Mucosa of stomach (tissue), 1 donor: ENCODE measurements around the gene CFAP77.

ENCODE experiments used
- H3K27me3 ChIP-seq: one replicate; pipeline ENCODE4 v1.7.0; 2013; ENCODE audit warnings: mild to moderate bottlenecking, low read length; ENCODE audit not compliant: control insufficient read depth, insufficient read depth
- H3K36me3 ChIP-seq: one replicate; pipeline ENCODE4 v1.7.0; 2013; ENCODE audit warnings: low read length; ENCODE audit not compliant: control insufficient read depth, insufficient read depth
- H3K4me1 ChIP-seq: one replicate; pipeline ENCODE4 v1.7.0; 2013; ENCODE audit warnings: mild to moderate bottlenecking, low read length; ENCODE audit not compliant: control insufficient read depth, insufficient read depth
- H3K4me3 ChIP-seq: one replicate; pipeline ENCODE4 v1.7.0; 2013; ENCODE audit warnings: low read length
- H3K9ac ChIP-seq: one replicate; pipeline ENCODE4 v1.7.0; 2013; ENCODE audit warnings: mild to moderate bottlenecking, low read length, moderate library complexity
- H3K9me3 ChIP-seq: one replicate; pipeline ENCODE4 v1.7.0; 2013; ENCODE audit warnings: mild to moderate bottlenecking, low read length, moderate library complexity; ENCODE audit not compliant: control insufficient read depth
- donor health status: Pancreatic carcinoma.

Gene CFAP77

DNA sequence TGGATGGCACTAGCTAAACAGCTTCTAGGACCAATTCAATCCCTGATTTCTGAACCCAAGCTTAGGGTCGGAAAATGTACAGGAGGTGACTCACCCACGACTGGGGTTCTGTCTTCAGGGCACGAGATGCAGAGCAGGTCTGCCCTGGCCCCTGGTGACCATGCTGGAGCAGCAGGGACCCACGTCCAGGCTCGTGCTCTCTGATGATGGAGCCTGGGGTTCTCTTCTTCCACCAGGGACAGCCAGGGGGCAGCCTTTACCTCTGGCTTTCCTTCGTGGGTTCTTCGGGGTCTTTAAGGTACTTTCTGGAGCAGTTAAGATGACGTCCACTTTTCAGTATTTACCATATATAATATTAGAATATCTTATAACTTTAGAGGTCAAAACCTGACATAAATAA is 2.1 kb downstream of the CFAP77 start:
- Histone ChIP-seq H3K27me3 (peaks cover 55% of the 10 kb centered on the region), H3K9ac (no peak overlapping the region), H3K9me3 (no peaks in the 10 kb centered on the region), H3K36me3 (no peaks in the 10 kb centered on the region), H3K4me3 (no peak overlapping the region), H3K4me1 (peaks cover 14% of the 10 kb centered on the region)

DNA sequence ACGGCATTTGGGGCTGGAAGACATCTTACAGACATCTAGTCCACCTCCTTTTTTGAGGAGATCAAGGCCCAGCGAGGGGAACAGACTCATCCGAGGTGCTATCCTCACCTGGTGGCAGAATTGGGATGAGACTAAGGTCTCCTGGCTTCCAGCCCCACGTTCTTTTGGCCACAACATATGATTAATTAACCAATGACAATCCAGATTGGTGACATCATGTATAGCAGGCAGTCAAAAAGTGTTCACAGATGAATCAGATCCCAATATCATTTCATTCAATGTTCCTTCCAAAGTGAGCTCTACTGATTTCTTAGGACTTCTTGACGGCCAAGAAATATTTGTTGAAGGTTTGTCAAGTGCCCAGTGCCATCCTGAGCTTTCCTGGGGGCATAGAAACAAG is 3.9 kb downstream of the CFAP77 start:
- peaks cover 64% of the 10 kb centered on the region for H3K27me3 ChIP-seq
- H3K9ac ChIP-seq: no peak overlapping the region
- no peaks in the 10 kb centered on the region for H3K36me3 ChIP-seq
- no peak overlapping the region for H3K4me3 ChIP-seq
- peaks cover 13% of the 10 kb centered on the region for H3K4me1 ChIP-seq
- no peaks in the 10 kb centered on the region for H3K9me3 ChIP-seq

DNA sequence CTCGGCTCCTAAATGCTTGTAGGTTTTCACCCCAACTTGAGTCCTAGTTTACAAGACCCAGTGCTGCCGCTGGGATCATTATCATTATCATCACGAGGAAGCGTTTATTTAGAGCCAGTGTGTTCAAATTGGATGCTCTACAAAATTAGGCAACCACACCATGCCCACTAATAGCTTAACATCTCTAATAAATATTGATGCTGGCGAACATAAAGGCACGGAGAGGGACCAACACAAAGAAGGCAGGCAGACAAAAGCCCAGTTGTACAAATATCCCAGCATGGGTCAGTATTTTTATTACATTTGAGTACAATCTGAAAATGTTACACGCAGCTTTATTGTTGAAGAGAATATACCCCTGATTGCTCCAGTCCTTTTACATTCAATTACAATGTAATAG is 4.7 kb downstream of the CFAP77 start:
- Histone ChIP-seq H3K4me1 (peaks cover 13% of the 10 kb centered on the region), H3K9ac (no peak overlapping the region), H3K9me3 (no peaks in the 10 kb centered on the region), H3K36me3 (no peaks in the 10 kb centered on the region), H3K4me3 (no peak overlapping the region), H3K27me3 (peaks cover 64% of the 10 kb centered on the region)

DNA sequence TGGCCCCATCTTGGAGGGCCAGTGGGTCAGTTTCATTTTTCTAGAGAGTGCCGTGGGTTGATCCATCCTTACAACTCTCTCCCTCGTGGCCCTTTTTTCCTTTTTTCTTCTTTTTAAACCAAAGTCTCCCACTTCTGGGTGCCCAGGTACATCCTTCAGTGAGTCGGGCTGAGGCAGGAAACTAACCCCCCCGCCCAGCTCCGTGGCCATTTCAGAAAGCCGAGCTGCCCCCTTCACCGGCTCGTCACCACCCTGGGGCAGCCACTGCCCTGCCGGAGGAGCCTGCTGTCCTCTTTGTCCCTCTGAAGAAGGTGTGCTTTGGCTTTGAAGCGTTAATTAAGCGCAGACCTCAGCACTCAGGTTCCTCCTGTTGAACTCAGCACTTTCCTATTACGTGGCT is 5.2 kb downstream of the CFAP77 start:
- Histone ChIP-seq H3K4me1 (peaks cover 12% of the 10 kb centered on the region), H3K9ac (no peak overlapping the region), H3K9me3 (no peaks in the 10 kb centered on the region), H3K27me3 (peaks cover 59% of the 10 kb centered on the region), H3K36me3 (no peaks in the 10 kb centered on the region), H3K4me3 (no peak overlapping the region)

DNA sequence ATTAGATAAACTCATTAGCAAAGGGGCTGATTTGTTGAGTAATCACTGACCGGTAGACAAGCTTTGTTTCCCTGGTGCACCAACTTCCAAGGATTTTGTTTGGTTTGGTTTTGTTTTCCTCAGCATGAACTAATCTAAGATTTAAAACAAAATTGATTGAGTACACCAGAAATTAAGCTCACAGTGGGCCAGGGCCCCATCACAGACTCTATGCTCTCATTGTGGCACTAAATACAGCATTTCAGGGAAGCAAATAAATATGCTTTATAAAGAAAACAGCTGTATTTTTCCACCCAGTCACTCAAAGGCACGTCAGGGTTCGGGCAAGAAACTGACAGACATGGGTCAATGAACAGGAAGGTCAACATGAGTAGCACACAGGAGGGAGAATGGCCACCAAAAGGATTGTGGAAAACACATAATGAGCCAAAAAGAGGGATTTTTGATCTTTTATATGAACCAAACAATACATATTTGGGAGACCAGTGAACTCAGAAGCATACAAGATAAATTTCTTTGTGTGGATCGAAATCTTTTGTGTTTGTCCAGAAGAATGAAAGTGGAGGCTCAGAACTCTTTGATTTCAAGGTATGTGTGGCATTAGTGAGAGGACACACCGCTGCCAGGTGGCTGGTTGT is 8.8 kb downstream of the CFAP77 start:
- Histone ChIP-seq H3K36me3 (no peaks in the 10 kb centered on the region), H3K9ac (no peak overlapping the region), H3K4me3 (no peak overlapping the region), H3K9me3 (no peaks in the 10 kb centered on the region), H3K27me3 (peaks cover 48% of the 10 kb centered on the region), H3K4me1 (no peaks in the 10 kb centered on the region)

DNA sequence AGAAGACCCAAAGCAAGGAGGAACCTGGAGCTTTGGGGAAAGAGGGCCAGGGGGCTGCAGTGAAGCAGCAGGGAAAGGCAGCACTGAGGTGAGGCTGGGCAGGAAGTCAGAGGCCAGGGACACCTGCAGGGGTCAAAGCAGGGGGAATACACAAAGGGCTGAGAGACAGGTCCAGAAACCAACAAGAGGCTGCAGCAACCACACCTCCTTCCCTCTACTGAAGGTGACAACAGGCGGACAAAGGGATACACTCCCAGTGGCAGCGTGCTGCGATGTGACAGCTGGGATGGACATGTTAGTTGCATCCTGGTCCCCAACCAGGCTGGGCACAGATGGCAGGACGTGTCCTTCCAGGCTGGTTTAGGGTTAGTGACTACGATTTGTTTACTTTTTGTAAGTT is 12.6 kb downstream of the CFAP77 start:
- H3K4me3 ChIP-seq: no peak overlapping the region
- no peaks in the 10 kb centered on the region for H3K36me3 ChIP-seq
- no peaks in the 10 kb centered on the region for H3K9me3 ChIP-seq
- H3K27me3 ChIP-seq: peaks cover 49% of the 10 kb centered on the region
- H3K4me1 ChIP-seq: no peaks in the 10 kb centered on the region
- H3K9ac ChIP-seq: no peak overlapping the region

DNA sequence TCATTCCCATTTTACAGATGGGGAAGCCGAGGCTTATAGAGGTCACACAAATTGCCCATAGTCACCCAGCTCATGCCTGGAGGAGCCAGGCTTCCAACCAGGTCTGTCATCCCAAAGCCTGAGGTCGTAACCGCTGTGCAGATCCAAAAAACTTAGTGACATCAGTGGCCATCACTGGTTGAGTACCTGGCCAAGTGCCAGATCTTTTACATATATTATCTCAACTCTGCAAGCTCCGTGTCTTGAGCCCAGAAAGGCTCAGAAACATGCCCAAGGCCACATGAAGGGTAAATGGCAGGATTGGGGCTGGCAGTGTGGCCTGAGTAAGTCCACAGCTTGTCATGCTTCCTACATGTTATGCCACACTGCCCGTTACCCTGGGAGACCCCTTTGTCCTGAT is 13.5 kb downstream of the CFAP77 start:
- Histone ChIP-seq H3K4me3 (no peak overlapping the region), H3K4me1 (no peaks in the 10 kb centered on the region), H3K9ac (no peak overlapping the region), H3K9me3 (no peaks in the 10 kb centered on the region), H3K36me3 (no peaks in the 10 kb centered on the region), H3K27me3 (peaks cover 49% of the 10 kb centered on the region)

DNA sequence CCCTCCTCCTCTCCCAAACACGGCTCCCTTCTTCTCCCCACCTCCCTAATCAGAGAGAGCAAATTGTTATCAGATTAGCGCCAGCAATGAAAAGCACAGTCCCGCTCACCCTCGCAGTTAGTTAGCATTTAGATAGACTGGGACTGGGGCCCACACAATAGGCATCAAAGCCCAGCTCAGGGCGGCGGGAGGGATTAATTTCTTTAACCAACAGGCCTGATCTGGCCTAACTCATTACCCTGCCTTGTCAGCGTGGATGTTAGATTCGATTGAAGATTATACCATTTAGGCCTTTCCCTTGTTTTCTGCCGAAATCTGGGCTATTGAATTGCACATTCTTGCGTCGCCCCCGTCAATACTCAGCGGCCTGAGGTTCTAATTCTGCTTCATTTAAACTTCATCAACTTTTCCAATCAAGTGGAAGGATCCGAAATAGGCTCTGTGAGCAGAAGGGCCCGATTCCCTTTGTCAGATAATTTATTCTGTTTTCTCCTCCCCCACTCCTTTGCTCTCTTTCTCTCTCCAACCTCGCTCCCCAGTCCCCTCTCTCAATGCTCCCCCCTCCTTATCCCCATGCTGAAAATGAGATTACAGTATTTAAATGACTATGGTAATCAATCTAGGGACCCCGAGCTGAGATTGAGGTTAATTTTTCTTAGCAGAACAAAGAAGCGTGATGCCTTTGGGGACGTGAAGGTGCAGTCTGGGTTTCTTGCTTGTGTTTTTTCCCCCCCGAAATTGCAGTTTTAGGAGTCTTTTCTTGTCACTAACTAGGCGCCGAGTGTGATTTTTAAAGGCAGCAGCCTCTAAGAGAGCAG is 15.1 kb downstream of the CFAP77 start:
- Histone ChIP-seq H3K4me1 (no peaks in the 10 kb centered on the region), H3K36me3 (no peaks in the 10 kb centered on the region), H3K27me3 (peaks cover 41% of the 10 kb centered on the region), H3K4me3 (no peak overlapping the region), H3K9me3 (no peaks in the 10 kb centered on the region), H3K9ac (no peak overlapping the region)

DNA sequence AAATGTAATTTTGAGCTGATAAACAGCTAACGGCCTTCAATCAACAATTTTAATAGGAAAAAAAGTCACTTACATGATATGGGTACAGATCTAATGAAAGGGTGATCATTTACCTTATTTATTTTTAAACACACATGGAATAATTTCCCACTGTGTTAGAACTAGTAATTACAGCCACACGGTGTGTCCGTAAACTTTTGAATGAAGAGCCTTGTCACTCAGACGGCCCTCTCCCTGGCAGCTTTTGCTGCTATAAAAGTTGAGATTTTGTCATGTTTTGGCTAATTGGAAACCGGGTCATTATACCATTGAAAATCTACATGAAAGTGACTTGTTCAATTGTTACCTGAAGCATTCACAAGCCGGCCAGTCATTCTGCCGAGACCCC is 15.7 kb downstream of the CFAP77 start:
- H3K27me3 ChIP-seq: peaks cover 42% of the 10 kb centered on the region
- H3K9me3 ChIP-seq: no peaks in the 10 kb centered on the region
- H3K9ac ChIP-seq: no peak overlapping the region
- no peak overlapping the region for H3K4me3 ChIP-seq
- H3K36me3 ChIP-seq: no peaks in the 10 kb centered on the region
- no peaks in the 10 kb centered on the region for H3K4me1 ChIP-seq

DNA sequence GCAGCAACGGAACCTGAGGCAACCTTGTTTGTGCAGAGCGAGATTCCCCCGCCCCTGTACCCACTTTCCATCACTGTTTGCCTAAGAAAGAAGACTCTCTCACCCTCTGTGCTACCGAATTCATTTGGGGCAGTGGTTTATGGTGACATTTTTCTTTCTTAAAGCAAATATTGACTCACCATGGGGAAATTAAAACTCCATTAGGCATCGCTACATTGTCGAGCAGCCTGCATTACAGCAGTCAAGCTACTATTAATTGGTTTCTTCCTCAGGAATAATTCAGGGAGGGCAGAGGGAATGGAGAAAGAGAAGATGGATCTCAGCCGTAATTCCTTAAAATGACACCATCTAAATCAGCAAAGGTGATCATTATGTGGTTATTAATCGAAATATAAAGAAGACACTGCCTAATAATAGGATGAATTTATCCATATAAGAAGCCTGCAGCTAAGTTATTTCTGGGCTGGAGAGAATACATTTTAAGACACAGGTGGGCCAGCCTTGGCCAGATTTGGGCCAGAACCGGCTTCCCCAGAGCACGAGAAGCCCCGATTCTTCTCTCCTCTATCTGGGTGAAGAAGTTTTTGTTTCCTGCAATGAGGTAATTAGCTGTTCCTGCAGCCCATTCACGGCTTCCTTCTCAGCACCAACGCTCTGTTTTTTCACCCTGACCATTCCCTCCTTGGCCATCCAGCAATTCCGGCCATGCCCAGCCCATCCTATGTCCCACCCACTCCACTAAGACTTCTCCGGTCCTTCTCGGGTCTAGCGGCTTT is 16.8 kb downstream of the CFAP77 start:
- Histone ChIP-seq H3K36me3 (no peaks in the 10 kb centered on the region), H3K9me3 (no peaks in the 10 kb centered on the region), H3K4me3 (no peak overlapping the region), H3K9ac (no peak overlapping the region), H3K4me1 (no peaks in the 10 kb centered on the region), H3K27me3 (peaks cover 42% of the 10 kb centered on the region)

DNA sequence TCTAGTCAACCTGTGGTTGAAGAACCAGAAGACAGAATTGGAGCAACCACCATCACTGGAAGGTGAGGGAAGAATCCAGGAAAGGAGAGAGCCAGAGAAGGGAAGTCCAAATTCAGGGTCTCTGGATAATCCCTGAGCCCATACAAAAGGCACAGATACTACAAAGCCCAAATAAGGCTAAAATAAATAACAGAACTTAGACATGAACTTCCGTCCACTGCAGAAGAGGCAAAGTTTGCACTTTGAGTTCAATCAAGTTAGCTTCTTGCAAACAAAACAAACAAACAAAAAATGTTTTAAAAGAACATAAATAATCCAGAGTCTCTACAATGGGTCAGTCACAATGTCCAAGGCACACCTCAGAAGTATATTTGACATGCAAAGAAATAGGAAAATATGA is 21.0 kb downstream of the CFAP77 start:
- Histone ChIP-seq H3K9ac (no peak overlapping the region), H3K4me1 (no peaks in the 10 kb centered on the region), H3K36me3 (no peaks in the 10 kb centered on the region), H3K4me3 (no peak overlapping the region), H3K9me3 (no peaks in the 10 kb centered on the region), H3K27me3 (peaks cover 30% of the 10 kb centered on the region)

DNA sequence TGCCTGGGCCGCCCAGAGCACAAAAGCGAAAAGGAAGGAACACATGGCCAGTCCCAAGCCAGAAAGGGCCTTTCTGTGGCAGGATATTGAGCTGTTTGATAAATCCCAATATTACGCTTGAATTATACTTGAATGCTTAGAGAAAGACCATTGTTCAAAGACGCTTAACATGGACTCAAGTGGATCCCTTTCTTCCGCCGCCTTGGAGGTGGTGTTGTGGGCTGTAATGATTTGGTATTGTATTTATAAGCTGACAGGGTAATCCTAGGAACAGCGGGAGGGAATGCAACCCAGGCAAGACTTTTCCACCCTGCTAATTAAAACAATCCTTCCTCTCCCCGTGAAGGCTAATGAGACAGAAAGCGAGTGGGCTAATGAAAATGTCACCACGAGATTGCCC is 24.9 kb downstream of the CFAP77 start:
- Histone ChIP-seq H3K27me3 (peaks cover 12% of the 10 kb centered on the region), H3K9ac (no peak overlapping the region), H3K4me1 (no peaks in the 10 kb centered on the region), H3K9me3 (no peaks in the 10 kb centered on the region), H3K36me3 (no peaks in the 10 kb centered on the region), H3K4me3 (no peak overlapping the region)
